Mammary epithelial cell (primary cell): ENCODE data around the gene ZNF92.
A peak's percentile ranks its signal among the peaks of the same experiment; 100 is the strongest.
"Not testable (repeated sequence)": the region's sequence is repeated elsewhere in the genome, so short reads cannot be mapped to it uniquely, and the experiment has no call there.

Experiments used
- CTCF ChIP-seq, 2 donors: IDR thresholded peaks in 1 of 2; conservative IDR thresholded peaks in 1 of 2; 2 replicates each; pipeline ENCODE4 v1.5.1; 2011 to 2012; ENCODE audit warnings: inconsistent platforms in 2 of 2, low read length in 2 of 2, mild to moderate bottlenecking in 2 of 2, control low read depth in 1 of 2, low read depth in 1 of 2; ENCODE audit not compliant: insufficient read depth in 1 of 2; ENCODE audit errors: extremely low read depth in 1 of 2
- EZH2 ChIP-seq: IDR thresholded peaks from 2 replicates; pipeline ENCODE4 v1.6.1; 2012; ENCODE audit warnings: low read length, inconsistent platforms, borderline replicate concordance

GRCh38 chr7:65447041-65447440 lies 73.4 kb downstream of the ZNF92 start:
- TF ChIP-seq CTCF (conservative IDR thresholded peaks at IDR 0.05 in 1 of 2, IDR thresholded peaks at IDR 0.05 in 1 of 2; ENCODE audit: extremely low read depth in 1 of 2, insufficient read depth in 1 of 2, low read depth in 1 of 2, low read length in 2 of 2), result peak; percentile 16 to 42
- not testable (repeated sequence) for TF ChIP-seq EZH2
